ENCODE measurements around the gene PRAC2.

DNA sequence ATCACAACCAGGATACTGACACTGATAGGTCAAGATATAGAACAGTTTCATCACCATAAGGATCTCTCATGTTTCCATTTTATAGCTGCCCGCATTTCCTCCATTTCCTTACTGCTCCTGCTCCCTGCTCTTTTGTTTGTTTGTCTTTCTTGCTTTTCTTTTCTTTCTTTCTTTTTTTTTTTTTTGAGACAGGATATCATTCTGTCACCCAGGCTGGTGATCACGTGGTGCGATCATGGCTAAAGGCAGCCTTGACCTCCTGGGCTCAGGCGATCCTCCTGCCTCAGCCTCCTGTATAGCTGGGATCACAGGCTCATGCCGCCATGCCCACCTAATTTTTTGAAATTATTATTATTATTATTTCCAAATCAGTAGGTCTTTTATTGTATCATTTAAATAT is 32.3 kb upstream of the PRAC2 start:
- TF ChIP-seq TAF1 (IDR thresholded peaks at IDR 0.05; ENCODE audit: borderline replicate concordance, insufficient read depth, low read length) (no peak), POLR2AphosphoS5 (IDR thresholded peaks at IDR 0.05; ENCODE audit: low read depth, low read length) (no peak)
